DOHH2 (cell line): ENCODE results near the gene IL1RAPL1.

Source experiments
- CTCF ChIP-seq: fragments of 200-600 bp; sonication (generic); IDR thresholded peaks from one replicate; pipeline ENCODE4 v1.5.1; 2014; ENCODE audit warnings: antibody characterized with exemption, mild to moderate bottlenecking, low read depth, low read length; ENCODE audit not compliant: poor library complexity, severe bottlenecking
- EZH2phosphoT487 ChIP-seq: fragments of 200-600 bp; sonication (generic); IDR thresholded peaks from 2 replicates; pipeline ENCODE4 v1.6.1; 2017; ENCODE audit warnings: borderline replicate concordance, mild to moderate bottlenecking, antibody characterized with exemption, low read length, moderate library complexity, mixed read lengths

GRCh38 chrX:29359276-29359675, 772.0 kb downstream of the IL1RAPL1 start:
- TF ChIP-seq CTCF (no peak), EZH2phosphoT487 (no peak)
